Activated CD4-positive, alpha-beta T cell treated with anti-CD3 and anti-CD28 coated beads, Interleukin-2, amount 50 U/mL, for 16 hours (primary cell): ENCODE results near the gene SORBS2.

Experiments used
- DNase-seq: peaks from one replicate; pipeline ENCODE4 v3.0.0-alpha.2; 2020

Gene SORBS2

DNA sequence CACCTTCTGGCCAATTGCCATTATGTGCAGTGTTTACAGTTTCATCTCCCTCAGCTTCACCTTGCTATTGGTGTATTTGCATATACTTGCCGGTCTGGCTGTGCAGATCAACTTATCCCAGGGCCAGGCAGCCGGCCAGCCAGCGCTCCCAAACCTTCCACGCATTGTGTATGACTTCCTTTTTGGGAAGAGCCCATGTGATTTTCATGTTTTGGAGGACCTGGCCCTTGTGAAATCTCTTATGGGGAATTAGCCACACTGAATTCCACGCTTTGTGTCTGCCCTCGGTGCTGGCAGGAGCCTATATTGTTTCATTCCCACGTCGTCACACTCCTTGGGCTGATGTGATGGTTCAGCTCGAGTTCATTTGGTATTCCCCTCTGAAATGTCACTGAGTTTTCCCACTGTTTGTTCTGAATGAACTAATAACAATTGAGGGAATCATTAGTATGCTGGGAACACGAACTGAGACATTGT is 270.7 kb downstream of the SORBS2 start:
- no peak for DNase-seq

DNA sequence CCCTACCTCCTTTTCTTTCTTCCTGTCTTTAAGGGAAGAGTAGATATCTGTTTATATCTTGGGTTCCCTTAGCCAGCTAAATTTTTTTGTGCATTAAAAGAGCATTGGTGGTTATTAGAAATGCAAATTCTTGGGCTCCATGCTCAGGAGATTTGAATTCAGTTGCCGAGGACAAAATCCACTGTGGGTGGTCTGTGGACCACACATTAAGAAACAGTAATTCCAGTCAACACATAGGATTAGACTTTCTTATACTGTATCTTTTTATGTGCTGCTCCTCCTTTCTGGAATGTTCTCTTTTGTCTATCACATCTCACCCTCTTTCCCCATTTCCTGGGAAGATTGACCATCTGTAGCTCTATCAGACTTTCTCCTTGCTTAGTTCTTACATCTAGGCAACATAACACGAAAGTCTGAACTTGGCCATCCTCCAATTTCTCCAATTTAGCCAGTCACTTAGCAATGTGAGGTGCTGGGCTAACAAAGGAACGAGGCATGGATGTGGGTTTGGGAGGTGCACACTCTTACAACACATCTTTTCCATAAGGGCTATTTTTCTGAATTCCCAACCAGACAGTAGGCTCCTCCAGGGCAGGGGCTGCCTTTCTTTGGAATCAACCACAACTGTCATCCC is 271.4 kb downstream of the SORBS2 start:
- DNase-seq = no peak

DNA sequence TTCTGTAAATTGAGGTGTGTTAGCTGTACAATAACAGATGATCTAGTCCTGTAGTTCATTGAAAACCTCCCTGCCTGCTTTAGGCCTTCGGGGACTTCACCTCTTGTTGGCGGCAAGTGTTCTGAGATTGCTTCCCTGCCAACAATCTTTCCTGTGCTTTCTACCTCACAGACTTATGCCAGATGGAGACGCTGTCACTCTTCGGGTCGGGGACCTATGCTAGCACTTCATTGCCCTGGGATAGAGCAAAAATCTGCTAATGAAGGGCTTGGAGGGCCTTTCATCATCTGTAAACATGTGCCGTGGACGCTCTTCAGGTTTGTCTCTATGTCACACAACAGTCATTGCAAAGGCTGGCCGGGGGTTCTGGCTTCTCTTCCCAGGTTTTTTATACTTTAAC is 272.0 kb downstream of the SORBS2 start:
- DNase-seq = no peak

DNA sequence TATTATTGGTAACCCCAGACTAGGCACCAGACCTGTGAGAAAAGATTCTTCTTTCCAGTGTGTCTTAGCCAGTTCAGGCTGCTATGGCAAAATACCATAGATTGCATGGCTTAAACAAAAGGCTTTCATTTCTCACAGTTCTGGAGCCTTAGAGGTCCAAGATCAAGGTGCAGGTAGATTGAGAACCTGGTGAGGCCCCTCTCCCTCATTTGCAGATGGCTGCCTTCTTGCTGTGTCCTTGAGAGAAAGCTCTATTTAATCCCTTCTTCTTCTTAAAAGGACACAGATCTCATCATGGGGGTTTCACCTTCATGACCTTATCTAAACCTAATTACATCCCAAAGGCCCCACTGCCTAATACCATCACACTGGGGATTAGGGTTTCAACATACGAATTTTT is 273.2 kb downstream of the SORBS2 start:
- no peak for DNase-seq

DNA sequence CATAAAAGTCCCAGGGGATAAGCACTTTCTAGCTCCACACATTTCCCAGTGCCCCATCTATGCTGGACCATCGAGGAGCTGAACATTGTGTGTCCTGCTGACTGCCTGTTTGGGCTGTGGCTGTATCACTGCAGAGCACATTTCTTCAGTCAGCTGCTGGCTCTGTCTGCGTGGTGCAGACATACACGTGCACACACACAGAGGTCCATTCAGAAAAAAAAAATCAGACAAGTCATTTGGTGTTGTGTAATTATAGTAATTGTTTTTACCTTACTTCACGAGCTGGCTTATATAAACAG is 275.6 kb downstream of the SORBS2 start:
- no peak for DNase-seq

DNA sequence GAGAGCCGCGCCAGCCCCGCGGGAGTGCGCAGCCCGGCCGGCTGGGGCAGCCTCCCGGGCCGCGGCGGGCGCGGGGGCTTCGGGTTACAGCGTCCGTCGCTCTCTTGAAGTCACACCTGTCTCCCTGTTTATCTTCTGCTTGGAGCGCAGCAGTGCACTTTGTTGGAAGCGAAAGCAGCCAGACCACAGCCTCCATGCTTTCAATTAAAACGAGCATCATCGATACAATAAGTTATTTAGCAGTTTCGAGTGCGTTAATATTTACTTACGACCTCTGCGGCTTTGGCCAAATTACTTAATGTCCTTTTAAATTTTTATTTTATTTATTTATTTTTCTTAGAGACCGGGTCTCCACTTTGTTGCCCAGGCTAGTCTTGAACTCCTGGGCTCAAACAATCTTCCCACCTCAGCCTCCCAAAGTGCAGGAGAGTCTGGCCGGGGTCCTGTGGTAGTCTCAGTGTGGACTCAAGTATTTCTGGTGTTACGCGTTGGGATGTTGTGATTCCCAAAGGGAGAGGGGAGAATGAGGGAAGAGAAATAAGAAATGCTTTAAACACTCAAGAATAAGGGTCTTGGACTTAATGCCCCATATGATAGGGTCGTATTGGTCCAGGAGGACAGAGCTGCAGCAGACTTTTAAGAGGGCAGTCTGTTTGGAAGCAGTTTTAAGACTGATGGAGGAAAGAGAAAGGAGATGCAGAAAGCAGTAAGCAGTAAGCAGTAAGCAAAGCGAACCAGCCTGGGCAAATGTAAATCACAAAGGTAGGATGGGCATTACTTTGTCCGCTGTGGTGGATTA is 276.2 kb downstream of the SORBS2 start:
- DNase-seq = no peak
